ENCODE measurements around the gene TLNRD1.

Gene TLNRD1

DNA sequence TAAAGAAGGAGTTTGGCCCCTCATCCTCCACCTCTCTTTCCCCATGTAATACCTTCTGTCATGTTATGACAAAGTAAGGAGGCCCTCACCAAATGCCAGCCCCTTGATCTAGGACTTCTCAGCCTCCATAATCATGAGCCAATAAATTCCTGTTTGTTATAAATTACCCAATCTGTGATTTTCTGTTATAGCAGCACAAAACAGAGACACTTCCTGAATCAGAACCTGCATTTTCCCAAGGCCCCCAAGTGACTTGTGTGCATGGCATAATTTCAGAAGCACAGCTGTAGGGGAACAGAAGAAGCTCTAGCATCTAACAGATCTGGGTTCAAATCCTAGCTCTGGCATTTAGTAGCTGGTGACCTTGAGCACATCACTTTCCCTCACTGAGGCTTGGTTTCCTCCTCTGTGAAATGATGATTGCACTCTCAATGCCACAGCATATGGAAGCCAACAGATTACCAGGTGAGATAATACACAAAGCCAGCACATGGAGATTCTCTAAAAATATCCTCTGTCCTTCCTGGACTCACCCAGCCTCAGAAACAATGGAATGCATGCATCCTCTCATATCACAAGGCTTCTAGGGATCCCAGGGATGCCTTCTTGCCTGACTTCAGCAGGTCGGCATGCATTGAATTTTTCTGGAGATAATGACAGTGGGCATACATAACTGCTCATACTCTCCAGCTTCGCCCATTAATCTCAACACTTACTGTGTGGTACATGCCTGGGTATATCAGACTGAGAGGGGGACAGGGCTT is 26.3 kb downstream of the TLNRD1 start:
- DNase-seq (ENCODE audit: low read depth, low spot score): no peak

DNA sequence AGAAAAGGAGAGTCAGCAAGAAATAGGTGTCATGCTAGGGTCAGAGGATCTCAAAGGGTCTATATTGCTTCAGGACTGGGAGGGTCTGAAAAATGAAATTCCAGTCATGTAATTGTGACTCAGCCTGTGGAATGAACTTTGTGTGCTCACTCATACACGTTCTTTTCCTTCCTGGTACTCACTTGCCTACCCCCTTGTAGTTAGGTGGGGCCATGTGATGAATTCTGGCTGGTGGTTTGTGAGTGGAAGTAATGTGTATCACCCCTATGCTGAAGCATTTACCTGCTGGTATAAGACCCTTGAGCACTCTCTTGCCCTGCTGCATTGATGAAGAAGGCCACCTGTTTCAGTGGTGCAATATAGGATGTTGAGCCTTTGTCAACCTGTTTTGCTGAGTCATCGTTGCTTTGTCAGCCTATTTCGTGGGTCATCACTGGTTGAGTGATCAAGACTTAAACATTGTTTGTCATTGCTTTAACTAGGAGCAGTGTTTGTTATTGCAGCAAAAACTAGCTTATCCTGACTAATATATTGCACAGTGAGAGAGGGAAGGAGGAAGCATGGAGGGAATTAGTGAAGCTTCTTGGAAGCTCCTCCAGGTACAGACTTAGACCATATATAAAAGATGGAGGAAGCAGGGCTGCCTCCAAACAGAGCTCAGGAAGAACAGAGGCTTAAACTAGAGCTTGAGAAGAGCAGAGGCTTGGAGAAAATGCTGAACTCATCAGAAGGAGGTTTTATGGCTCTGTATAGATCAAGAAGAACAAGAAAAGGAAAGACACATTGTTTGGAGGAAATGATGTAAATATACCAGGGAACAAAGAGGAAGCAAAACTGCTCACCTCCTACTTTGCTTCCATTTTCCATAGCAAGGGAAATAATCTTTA is 28.9 kb downstream of the TLNRD1 start:
- no peak for DNase-seq (ENCODE audit: low read depth, low spot score)

GRCh38 chr15:81030301-81030750 is 29.6 kb downstream of the TLNRD1 start:
- DNase-seq (ENCODE audit: low read depth, low spot score): no peak

GRCh38 chr15:81031203-81031602 is 30.5 kb downstream of the TLNRD1 start:
- no peak for DNase-seq (ENCODE audit: low read depth, low spot score)

- no peak for DNase-seq (ENCODE audit: low read depth, low spot score)
Measured at GRCh38 chr15:81032355-81032754, 31.6 kb downstream of the TLNRD1 start.

GRCh38 chr15:81032818-81033217 is 32.1 kb downstream of the TLNRD1 start:
- DNase-seq (ENCODE audit: low read depth, low spot score): no peak

- no peak for DNase-seq (ENCODE audit: low read depth, low spot score)
Measured at GRCh38 chr15:81033508-81033907, 32.8 kb downstream of the TLNRD1 start.

GRCh38 chr15:81037952-81038743 is 37.4 kb downstream of the TLNRD1 start:
- DNase-seq (ENCODE audit: low read depth, low spot score): no peak

DNA sequence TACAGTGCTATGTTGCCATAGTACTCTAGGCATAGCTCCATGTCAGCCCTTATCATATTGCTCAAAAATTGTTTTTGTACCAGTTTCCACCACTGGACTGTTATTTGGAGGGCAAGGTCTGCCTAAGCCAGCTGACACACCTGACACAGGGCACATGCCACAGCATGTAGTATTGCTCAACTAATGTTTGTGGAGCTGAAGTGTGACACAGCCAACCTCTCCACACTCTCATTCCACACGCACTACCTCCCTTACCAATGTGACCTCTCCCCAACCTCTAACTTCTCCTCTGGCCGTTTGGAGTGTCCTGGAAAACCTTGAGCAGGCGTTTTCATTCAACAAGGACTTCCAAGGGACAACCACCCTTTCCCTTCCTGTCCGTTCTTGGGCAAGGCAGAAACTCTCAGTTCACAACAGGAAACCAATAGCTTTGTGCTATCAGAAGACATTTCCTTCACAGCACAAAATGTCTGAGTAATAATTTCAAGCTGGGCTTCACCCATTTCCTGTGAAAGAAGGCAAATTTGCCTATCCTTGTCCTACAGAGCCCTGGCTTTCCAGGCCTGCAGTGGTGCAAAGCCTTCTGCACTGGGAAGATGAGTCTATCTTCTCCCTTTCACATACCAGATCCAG is 38.4 kb downstream of the TLNRD1 start:
- DNase-seq (ENCODE audit: low read depth, low spot score): no peak

DNA sequence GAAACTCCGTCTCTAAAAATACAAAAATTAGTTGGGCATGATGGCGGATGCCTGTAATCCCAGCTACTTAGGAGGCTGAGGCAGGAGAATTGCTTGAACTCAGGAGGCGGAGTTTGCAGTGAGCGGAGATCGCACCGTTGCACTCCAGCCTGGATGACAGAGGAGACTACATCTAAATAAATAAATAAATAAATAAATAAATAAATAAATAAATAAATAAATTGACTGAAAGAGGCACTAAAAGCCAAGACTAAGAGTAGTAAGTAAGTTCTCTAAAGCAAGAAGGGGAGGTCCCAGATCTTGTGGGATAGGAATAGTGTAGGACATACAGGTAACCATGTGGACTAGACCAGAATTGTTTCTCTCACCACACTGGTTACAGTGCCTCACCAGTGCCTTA is 40.0 kb downstream of the TLNRD1 start:
- no peak for DNase-seq (ENCODE audit: low read depth, low spot score)

DNA sequence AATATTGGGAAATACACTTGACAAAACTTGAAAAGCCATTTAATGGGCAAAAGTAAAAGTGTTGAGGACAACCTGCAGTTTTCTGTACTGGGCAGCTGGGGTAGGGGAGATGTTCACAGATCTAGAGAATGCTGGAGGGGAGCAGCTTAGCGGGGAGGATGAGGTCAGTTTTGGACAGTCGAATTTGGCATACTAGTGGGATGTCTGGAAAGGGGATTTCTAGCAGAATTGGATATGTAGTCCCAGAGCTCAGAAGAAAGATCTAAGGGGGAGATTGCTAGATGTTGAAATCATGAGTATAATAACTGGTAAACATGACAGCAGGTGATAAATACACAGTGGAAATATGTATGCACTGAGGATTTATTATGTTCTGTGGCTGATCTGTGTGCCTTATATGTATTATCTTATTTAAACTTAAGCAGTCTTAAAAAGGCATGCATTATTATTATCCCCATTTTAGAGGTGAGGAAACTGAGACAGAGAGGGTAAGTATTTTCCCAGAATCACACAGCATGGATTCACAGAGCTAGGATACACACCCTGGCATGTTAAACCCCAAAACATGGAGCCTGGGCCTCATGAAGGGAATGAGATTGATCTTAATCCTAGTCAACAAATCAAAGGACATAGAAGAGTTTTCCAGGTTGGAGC is 42.7 kb downstream of the TLNRD1 start:
- no peak for DNase-seq (ENCODE audit: low read depth, low spot score)

- no peak for DNase-seq (ENCODE audit: low read depth, low spot score)
Measured at GRCh38 chr15:81043935-81044575, 43.3 kb downstream of the TLNRD1 start.

- no peak for DNase-seq (ENCODE audit: low read depth, low spot score)
Measured at GRCh38 chr15:81046290-81046689, 45.6 kb downstream of the TLNRD1 start.

DNA sequence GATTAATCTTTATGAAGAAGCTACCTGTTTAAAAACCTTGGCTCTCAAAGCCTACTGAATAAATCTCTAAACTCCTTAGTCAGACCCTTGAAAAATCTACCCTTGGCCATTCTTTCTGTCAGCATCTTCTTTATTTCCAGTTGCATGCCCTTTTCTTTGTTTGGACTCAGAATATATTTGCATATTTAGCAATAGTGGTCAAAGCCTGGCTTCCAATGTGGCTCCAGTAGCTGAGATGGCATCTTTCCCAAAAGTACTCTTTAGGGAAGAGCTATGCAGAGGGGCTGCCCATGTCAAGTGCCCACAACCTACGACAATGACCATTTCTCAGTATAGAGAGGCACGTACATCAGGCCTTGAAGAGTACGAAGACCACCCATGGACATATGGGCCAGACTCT is 47.2 kb downstream of the TLNRD1 start:
- DNase-seq (ENCODE audit: low read depth, low spot score): no peak

- DNase-seq (ENCODE audit: low read depth, low spot score): no peak
Measured at GRCh38 chr15:81049835-81050234, 49.1 kb downstream of the TLNRD1 start.

- no peak for DNase-seq (ENCODE audit: low read depth, low spot score)
Measured at GRCh38 chr15:81050259-81050658, 49.5 kb downstream of the TLNRD1 start.

DNA sequence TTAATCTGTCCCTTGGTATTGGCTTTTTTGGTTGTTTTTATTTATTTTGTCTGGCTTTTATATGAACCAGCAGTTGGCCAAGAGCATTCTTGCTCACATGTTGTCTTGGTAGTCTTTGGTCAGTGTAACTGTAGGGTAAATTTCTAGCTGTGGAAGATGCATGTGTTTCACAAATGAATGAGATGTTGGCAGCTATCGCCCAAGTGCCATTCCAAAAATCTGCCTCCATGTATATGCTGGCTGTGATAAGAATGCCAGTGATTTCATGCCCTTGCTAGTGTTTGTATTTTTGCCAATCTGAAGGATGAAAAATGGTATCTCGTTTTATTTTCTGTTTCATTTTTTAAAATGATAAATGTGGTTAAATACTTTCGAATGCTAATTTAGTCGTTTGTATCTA is 50.1 kb downstream of the TLNRD1 start:
- DNase-seq (ENCODE audit: low read depth, low spot score): no peak

DNA sequence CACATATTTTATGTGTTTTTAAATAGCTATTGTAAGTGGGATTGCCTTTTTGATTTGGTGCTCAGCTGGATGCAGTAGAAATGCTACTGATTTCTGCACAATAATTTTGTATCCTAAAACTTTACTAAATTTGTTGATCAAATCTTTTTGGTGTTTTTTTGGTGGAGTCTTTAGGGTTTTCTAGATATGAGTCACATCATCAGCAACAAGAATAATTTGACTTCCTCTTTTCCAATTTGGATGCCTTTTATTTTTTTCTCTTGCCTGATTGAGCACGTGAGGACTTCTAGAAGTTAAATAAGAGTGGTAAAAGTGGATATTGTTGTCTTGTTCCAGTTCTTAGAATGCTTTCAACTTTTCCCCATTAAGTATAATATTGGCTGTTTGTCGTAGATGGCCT is 51.3 kb downstream of the TLNRD1 start:
- DNase-seq (ENCODE audit: low read depth, low spot score): no peak

DNA sequence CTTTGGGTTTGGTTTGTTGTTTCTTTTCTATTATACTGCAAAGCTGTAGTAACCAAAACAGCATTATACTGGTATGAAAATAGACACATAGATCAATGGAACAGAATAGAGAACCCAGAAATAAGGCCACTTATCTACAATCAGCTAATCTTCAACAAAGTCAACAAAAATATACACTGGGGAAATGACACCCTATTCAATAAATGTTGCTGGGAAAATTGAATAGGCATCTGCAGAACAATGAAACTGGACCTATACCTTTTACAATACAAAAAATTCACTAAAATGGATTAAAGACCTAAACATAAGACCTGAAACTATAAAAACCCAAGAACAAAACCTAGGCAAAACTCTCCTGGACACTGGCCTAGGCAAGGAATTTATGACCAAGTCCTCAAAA is 52.9 kb downstream of the TLNRD1 start:
- DNase-seq (ENCODE audit: low read depth, low spot score): no peak

DNA sequence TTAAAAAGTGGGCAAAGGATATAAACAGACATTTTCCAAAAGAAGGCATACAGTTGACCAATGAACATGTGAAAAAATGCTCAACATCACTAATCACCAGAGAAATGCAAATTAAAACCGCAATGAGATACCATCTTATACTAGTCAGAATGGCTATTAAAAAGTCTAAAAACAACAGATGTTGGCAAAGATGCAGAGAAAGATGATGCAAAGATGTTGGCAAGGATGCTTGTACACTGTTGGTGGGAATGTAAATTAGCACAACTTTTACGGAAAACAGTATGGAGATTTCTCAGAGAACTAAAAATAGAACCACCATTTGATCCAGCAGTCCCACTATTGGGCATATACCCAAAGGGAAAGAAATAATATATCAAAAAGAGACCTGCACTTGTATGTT is 53.5 kb downstream of the TLNRD1 start:
- no peak for DNase-seq (ENCODE audit: low read depth, low spot score)

Data from activated CD4-positive, CD25-positive, alpha-beta regulatory T cell treated with anti-CD3 and anti-CD28 coated beads, Interleukin-2, amount 50 U/mL, for 16 hours (primary cell).